ENCODE results near the gene CRIM1. TPM values are rescaled to one million over a fixed set of nuclear protein-coding genes. Genes with fewer than 3 reads are reported as not detected.
A peak's percentile ranks its signal among the peaks of the same experiment; 100 is the strongest.

Gene CRIM1
- total RNA-seq, 1 donor from 2014 or later: 30.3 TPM

GRCh38 chr2:36369163-36369562 is 13.6 kb downstream of the CRIM1 start:
- no peak overlapping the region for H3K4me3 Mint-ChIP-seq
- no peaks in the 10 kb centered on the region for H3K9me3 Mint-ChIP-seq
- no peaks in the 10 kb centered on the region for H3K27me3 Mint-ChIP-seq
- DNase-seq (ENCODE audit: extremely low spot score, unreplicated experiment): no peak
- peaks cover 49% of the 10 kb centered on the region for H3K4me1 Mint-ChIP-seq (ENCODE audit: unreplicated experiment)
- TF ChIP-seq CTCF (conservative IDR thresholded peaks at IDR 0.05): no peak
- peaks cover 7% of the 10 kb centered on the region for H3K36me3 Mint-ChIP-seq
- H3K27ac Mint-ChIP-seq: no peak overlapping the region

GRCh38 chr2:36369716-36370115 is 14.1 kb downstream of the CRIM1 start:
- no peaks in the 10 kb centered on the region for H3K9me3 Mint-ChIP-seq
- no peak for TF ChIP-seq CTCF (conservative IDR thresholded peaks at IDR 0.05)
- H3K27me3 Mint-ChIP-seq: no peaks in the 10 kb centered on the region
- peaks cover 49% of the 10 kb centered on the region for H3K4me1 Mint-ChIP-seq (ENCODE audit: unreplicated experiment)
- H3K36me3 Mint-ChIP-seq: peaks cover 7% of the 10 kb centered on the region
- no peak for DNase-seq (ENCODE audit: extremely low spot score, unreplicated experiment)
- H3K4me3 Mint-ChIP-seq: peak overlapping the region; percentile 32
- H3K27ac Mint-ChIP-seq: peak overlapping the region; percentile 57

- no peaks in the 10 kb centered on the region for H3K9me3 Mint-ChIP-seq
- no peak for TF ChIP-seq CTCF (conservative IDR thresholded peaks at IDR 0.05)
- peaks cover 49% of the 10 kb centered on the region for H3K4me1 Mint-ChIP-seq (ENCODE audit: unreplicated experiment)
- no peaks in the 10 kb centered on the region for H3K27me3 Mint-ChIP-seq
- H3K36me3 Mint-ChIP-seq: peaks cover 7% of the 10 kb centered on the region
- peak overlapping the region; percentile 57 for H3K27ac Mint-ChIP-seq
- H3K4me3 Mint-ChIP-seq: no peak overlapping the region
- no peak for DNase-seq (ENCODE audit: extremely low spot score, unreplicated experiment)
Observed at GRCh38 chr2:36370281-36370680, 14.7 kb downstream of the CRIM1 start.

GRCh38 chr2:36371070-36371874 is 15.7 kb downstream of the CRIM1 start:
- DNase-seq (ENCODE audit: extremely low spot score, unreplicated experiment): no peak
- TF ChIP-seq CTCF (conservative IDR thresholded peaks at IDR 0.05): no peak
- Mint-ChIP-seq H3K4me1 (ENCODE audit: unreplicated experiment) (peaks cover 53% of the 10 kb centered on the region), H3K9me3 (no peaks in the 10 kb centered on the region), H3K4me3 (peak overlapping the region; percentile 11), H3K27me3 (no peaks in the 10 kb centered on the region), H3K27ac (peak overlapping the region; percentile 21), H3K36me3 (peaks cover 7% of the 10 kb centered on the region)

- H3K4me1 Mint-ChIP-seq (ENCODE audit: unreplicated experiment): peaks cover 52% of the 10 kb centered on the region
- peak overlapping the region; percentile 21 for H3K27ac Mint-ChIP-seq
- DNase-seq (ENCODE audit: extremely low spot score, unreplicated experiment): no peak
- H3K9me3 Mint-ChIP-seq: no peaks in the 10 kb centered on the region
- H3K27me3 Mint-ChIP-seq: no peaks in the 10 kb centered on the region
- no peak overlapping the region for H3K4me3 Mint-ChIP-seq
- H3K36me3 Mint-ChIP-seq: peaks cover 7% of the 10 kb centered on the region
- no peak for TF ChIP-seq CTCF (conservative IDR thresholded peaks at IDR 0.05)
Observed at GRCh38 chr2:36371928-36372391, 16.4 kb downstream of the CRIM1 start.

All from type B pancreatic cell (in vitro differentiated cells).